Thyroid gland (tissue), 4 donors: ENCODE results near the gene SETD4.

Experiments used
- CTCF ChIP-seq, 6 experiments: fragments of 200-600 bp in 3 of 6; fragments of 450-650 bp in 3 of 6; sonication (generic) in 3 of 6; IDR thresholded peaks; one replicate each; pipeline ENCODE4 v1.5.1; 2016 to 2019; ENCODE audit warnings: antibody characterized with exemption in 6 of 6, mild to moderate bottlenecking in 2 of 6, inconsistent platforms in 1 of 6, moderate library complexity in 1 of 6
- POLR2A ChIP-seq, 2 donors: fragments of 450-650 bp; IDR thresholded peaks; one replicate each; pipeline ENCODE4 v1.6.1; 2017; ENCODE audit warnings: antibody characterized with exemption in 2 of 2, mild to moderate bottlenecking in 2 of 2, moderate library complexity in 1 of 2

- no peak for TF ChIP-seq CTCF (IDR thresholded peaks at IDR 0.05)
- TF ChIP-seq POLR2A (IDR thresholded peaks at IDR 0.05), result no peak
These were observed 14.8 kb upstream of the SETD4 start for GRCh38 chr21:36075171-36075570.
